K562 (cell line): ENCODE data around the gene SPATS2L.

Experiments used
- CTCF ChIP-seq, 3 experiments: IDR thresholded peaks in 2 of 3; conservative IDR thresholded peaks in 1 of 3; 2 replicates each; pipeline ENCODE4 v1.5.1; 2011 to 2012; ENCODE audit warnings: low read length in 3 of 3, mild to moderate bottlenecking in 3 of 3, control low read depth in 2 of 3, improper control_type of control experiment in 1 of 3, inconsistent platforms in 1 of 3, low read depth in 1 of 3, mixed read lengths in 1 of 3, moderate library complexity in 1 of 3; ENCODE audit not compliant: insufficient read depth in 2 of 3
- EZH2 ChIP-seq: IDR thresholded peaks from 2 replicates; pipeline ENCODE4 v1.6.1; 2012; ENCODE audit warnings: low read depth, mild to moderate bottlenecking, inconsistent platforms, low read length, borderline replicate concordance
- GABPA ChIP-seq: fragments of 200-800 bp; sonication (Bioruptor generic); conservative IDR thresholded peaks from 2 replicates; pipeline ENCODE4 v1.6.1; 2016; ENCODE audit warnings: low read depth, missing genetic modification characterization, missing compliant biosample characterization
- MXI1 ChIP-seq: IDR thresholded peaks from 2 replicates; pipeline ENCODE4 v1.6.1; 2011; ENCODE audit warnings: low read depth, mild to moderate bottlenecking, improper control_type of control experiment, low read length
- SMAD4 ChIP-seq: fragments of 250-450 bp; sonication (Bioruptor Pico); conservative IDR thresholded peaks from 2 replicates; pipeline ENCODE4 v1.8.0; 2021; ENCODE audit warnings: inconsistent platforms, mild to moderate bottlenecking, moderate library complexity
- SP1 ChIP-seq: sonication (generic); formaldehyde crosslinking; IDR thresholded peaks from 2 replicates; pipeline ENCODE4 v1.8.1; 2022; ENCODE audit warnings: mild to moderate bottlenecking, missing genetic modification reagents
- TAF1 ChIP-seq: IDR thresholded peaks from 2 replicates; pipeline ENCODE4 v1.6.1; 2011; ENCODE audit warnings: mild to moderate bottlenecking, low read length, moderate library complexity; ENCODE audit not compliant: insufficient read depth, control insufficient read depth, severe bottlenecking; ENCODE audit errors: extremely low read depth
- TBP ChIP-seq: optimal IDR thresholded peaks from 2 replicates; pipeline ENCODE3; 2011; ENCODE audit warnings: low read depth, low read length, improper control_type of control experiment
- ZNF561 ChIP-seq: fragments of 450-650 bp; formaldehyde crosslinking; conservative IDR thresholded peaks from 2 replicates; pipeline ENCODE4 v1.4.0; 2020; ENCODE audit warnings: mild to moderate bottlenecking, moderate library complexity
- TF ChIP-seq, protein P1 (sequence below): sonication (generic); formaldehyde crosslinking; IDR thresholded peaks from 2 replicates; pipeline ENCODE4 v1.8.0; 2023; ENCODE audit warnings: mild to moderate bottlenecking, missing genetic modification reagents
- TF ChIP-seq, protein P2 (sequence below): sonication (generic); formaldehyde crosslinking; IDR thresholded peaks from 2 replicates; pipeline ENCODE4 v1.8.0; 2022; ENCODE audit warnings: mild to moderate bottlenecking, missing genetic modification reagents

DNA sequence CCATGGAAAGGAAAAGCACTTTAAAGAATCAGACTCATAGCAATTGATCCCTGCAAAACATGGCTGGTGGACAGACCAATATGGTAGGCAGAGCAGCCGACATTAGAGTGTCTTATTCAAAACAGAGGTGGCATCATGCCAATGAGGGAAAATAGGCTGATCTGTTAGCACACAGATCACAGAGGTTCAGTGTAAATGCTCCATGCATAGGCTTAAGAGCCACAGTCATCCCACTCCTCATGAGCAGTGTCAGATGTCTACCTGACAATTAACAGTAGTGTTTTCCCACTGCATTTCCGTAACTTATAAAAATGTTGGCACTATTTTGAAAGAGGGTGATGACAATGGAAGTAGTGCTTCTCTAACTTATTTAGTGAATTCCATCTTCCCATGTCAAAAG, 86.7 kb downstream of the SPATS2L start:
- TF ChIP-seq ZNF561 (CRISPR knock-in tag) (no peak), TAF1 (no peak), MXI1 (no peak), SP1 (CRISPR knock-in tag) (no peak), TBP (no peak), SMAD4 (CRISPR knock-in tag) (no peak), EZH2 (no peak), CTCF (IDR thresholded peaks at IDR 0.05 in 2 of 3, conservative IDR thresholded peaks at IDR 0.05 in 1 of 3; ENCODE audit: insufficient read depth in 2 of 3, low read depth in 1 of 3, low read length in 3 of 3) (no peak), GABPA (tag) (no peak)
- TF ChIP-seq, protein P1, sequence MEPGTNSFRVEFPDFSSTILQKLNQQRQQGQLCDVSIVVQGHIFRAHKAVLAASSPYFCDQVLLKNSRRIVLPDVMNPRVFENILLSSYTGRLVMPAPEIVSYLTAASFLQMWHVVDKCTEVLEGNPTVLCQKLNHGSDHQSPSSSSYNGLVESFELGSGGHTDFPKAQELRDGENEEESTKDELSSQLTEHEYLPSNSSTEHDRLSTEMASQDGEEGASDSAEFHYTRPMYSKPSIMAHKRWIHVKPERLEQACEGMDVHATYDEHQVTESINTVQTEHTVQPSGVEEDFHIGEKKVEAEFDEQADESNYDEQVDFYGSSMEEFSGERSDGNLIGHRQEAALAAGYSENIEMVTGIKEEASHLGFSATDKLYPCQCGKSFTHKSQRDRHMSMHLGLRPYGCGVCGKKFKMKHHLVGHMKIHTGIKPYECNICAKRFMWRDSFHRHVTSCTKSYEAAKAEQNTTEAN (CRISPR knock-in tag): no peak
- TF ChIP-seq, protein P2, sequence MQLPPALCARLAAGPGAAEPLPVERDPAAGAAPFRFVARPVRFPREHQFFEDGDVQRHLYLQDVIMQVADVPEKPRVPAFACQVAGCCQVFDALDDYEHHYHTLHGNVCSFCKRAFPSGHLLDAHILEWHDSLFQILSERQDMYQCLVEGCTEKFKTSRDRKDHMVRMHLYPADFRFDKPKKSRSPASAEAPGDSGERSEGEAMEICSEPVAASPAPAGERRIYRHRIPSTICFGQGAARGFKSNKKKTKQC (CRISPR knock-in tag): no peak
